GM12872 (cell line): Measurements from ENCODE around the gene FAM156A.
A peak's percentile ranks its signal among the peaks of the same experiment; 100 is the strongest.

Source experiments
- CTCF ChIP-seq: IDR thresholded peaks from 3 replicates; pipeline ENCODE4 v1.5.1; 2011; ENCODE audit warnings: low read depth, mild to moderate bottlenecking, low read length, moderate library complexity; ENCODE audit not compliant: insufficient read depth

The FAM156A gene

DNA sequence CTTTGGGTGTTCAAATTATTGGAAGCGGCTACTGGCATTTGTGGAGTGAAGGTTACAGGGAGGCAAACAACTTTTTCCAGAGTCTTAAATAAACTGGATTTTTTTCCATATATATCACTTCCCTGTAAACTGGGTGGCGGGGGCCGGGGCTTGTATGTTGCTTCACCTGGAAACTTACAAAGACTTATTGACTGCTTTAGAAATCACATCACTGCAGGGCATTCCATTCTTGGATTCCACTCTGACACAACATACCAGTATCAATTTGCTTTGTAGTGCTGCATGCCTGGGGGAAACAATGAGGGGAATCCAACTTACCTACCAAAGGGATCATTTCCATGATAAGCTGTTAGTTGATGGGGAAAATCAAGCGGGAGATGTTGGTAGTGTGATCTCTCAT is 21.7 kb upstream of the FAM156A start:
- TF ChIP-seq CTCF, result no peak

- TF ChIP-seq CTCF, result no peak
These were observed 21.2 kb upstream of the FAM156A start for GRCh38 chrX:52979568-52979967.

- TF ChIP-seq CTCF, result no peak
These were observed 19.6 kb upstream of the FAM156A start for GRCh38 chrX:52977953-52978352.

GRCh38 chrX:52934704-52935469 is 23.4 kb downstream of the FAM156A start:
- TF ChIP-seq CTCF, result peak; percentile 67

GRCh38 chrX:52933976-52934703 is 24.2 kb downstream of the FAM156A start:
- TF ChIP-seq CTCF, result no peak

DNA sequence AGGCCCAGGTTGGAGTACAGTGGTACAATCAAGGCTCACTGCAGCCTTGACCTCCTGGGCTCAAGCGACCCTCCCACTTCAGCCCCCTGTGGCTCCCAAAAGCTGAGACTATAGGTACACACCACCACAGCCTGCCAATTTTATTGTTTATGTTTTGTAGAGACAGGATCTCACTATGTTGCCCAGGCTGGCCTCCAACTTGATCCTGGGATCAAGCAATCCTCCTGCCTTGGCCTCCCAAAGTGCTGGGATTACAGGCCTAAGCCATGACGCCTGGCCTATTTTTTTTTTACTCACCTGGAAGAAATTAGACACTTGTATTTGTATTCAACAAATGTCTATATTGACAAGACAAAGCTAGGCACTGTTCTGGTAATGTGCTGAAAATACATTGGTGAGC is 25.1 kb downstream of the FAM156A start:
- TF ChIP-seq CTCF, result no peak

DNA sequence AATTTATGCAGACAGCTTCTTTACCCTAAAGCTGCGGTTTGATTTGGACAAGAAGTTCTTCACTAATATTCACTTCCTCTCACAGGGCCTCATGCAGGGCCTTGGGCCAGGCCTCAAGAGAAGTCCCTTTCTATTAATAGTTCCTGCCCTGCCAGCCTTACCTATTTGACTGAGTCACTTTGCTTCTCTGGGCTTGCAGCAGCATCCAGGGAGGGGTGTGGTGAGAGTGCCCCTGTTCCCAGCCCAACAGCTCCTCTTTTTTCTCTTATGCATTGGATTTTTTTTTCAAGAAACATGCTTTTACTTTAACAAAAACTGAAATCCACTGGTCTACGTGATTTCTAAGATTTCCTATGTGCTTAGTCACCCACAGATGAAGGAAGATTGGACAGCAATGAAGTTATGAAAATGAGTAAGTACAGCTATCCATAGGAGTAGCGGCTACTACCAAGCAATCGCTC is 34.5 kb downstream of the FAM156A start:
- TF ChIP-seq CTCF, result no peak
